Vagina (tissue), 2 donors: ENCODE measurements around the gene SLC35D2. TPM values are rescaled to one million over a fixed set of nuclear protein-coding genes. Genes with fewer than 3 reads are reported as not detected.

Source experiments
- DNase-seq, 2 donors: peaks; one replicate each; pipeline ENCODE4 v3.0.0-alpha.2; 2017; ENCODE audit errors: extremely low spot score in 2 of 2
- H3K27ac ChIP-seq: fragments of 200-600 bp; sonication (generic); one replicate; pipeline ENCODE4 v1.5.1; 2019
- H3K27me3 ChIP-seq: fragments of 200-600 bp; sonication (generic); one replicate; pipeline ENCODE4 v1.5.1; 2019
- H3K36me3 ChIP-seq, 2 donors: fragments of 200-600 bp; sonication (generic); one replicate each; pipeline ENCODE4 v1.5.1; 2017 to 2019
- H3K4me1 ChIP-seq: fragments of 200-600 bp; sonication (generic); one replicate; pipeline ENCODE4 v1.5.1; 2019
- H3K4me3 ChIP-seq, 2 donors: fragments of 200-600 bp; sonication (generic); 1 replicate in 1 of 2; 2 replicates in 1 of 2; pipeline ENCODE4 v1.5.1; 2016 to 2019
- H3K9me3 ChIP-seq: fragments of 200-600 bp; sonication (generic); one replicate; pipeline ENCODE4 v1.5.1; 2019
- CTCF ChIP-seq, 3 experiments: fragments of 450-650 bp in 2 of 3; fragments of 200-600 bp in 1 of 3; sonication (generic) in 1 of 3; IDR thresholded peaks; one replicate each; pipeline ENCODE4 v1.5.1; 2017 to 2019; ENCODE audit warnings: antibody characterized with exemption in 3 of 3, mild to moderate bottlenecking in 2 of 3, moderate library complexity in 2 of 3
- POLR2A ChIP-seq, 2 donors: fragments of 450-650 bp; IDR thresholded peaks; one replicate each; pipeline ENCODE4 v1.6.1; 2017; ENCODE audit warnings: antibody characterized with exemption in 2 of 2, mild to moderate bottlenecking in 2 of 2, moderate library complexity in 2 of 2
- POLR2AphosphoS5 ChIP-seq, 2 donors: sonication (generic); formaldehyde crosslinking; IDR thresholded peaks; one replicate each; pipeline ENCODE4 v1.9.0; 2017; ENCODE audit warnings: antibody characterized with exemption in 2 of 2, mild to moderate bottlenecking in 2 of 2, low read depth in 1 of 2; ENCODE audit not compliant: insufficient read depth in 1 of 2
- intact Hi-C: fragments of 100-400 bp; cut with DNase I; formaldehyde crosslinking; loops from one replicate; pipeline ENCODE4 v1.15.1; 2023
- total RNA-seq: library from RNA; depleted of rRNA; stranded (reverse); fragments of >200 nt; gene quantifications from one replicate; pipeline ENCODE4 v1.2.3, GENCODE V29; 2016

Gene SLC35D2
- total RNA-seq, result 17.9 TPM

- no peaks in the 10 kb centered on the region for H3K36me3 ChIP-seq
- intact Hi-C loops, result no loop called here
- no peaks in the 10 kb centered on the region for H3K9me3 ChIP-seq
- H3K27me3 ChIP-seq, result no peaks in the 10 kb centered on the region
- H3K4me1 ChIP-seq, result peaks cover 25% of the 10 kb centered on the region
- TF ChIP-seq POLR2AphosphoS5 (IDR thresholded peaks at IDR 0.05; ENCODE audit: insufficient read depth in 1 of 2, low read depth in 1 of 2), result peak in 1 of 2 donors; percentile 31
- TF ChIP-seq POLR2A (IDR thresholded peaks at IDR 0.05), result no peak
- peak within 1 kb of the TSS; percentile 82 to 88 for H3K4me3 ChIP-seq
- DNase-seq, result no peak
- H3K27ac ChIP-seq, result peak within 1 kb of the TSS; percentile 88
Observed at GRCh38 chr9:96383165-96383942, at the start of gene SLC35D2. TSS of gene SLC35D2 (minus strand) at chr9:96383711. CDS start at chr9:96383634, 77 bp downstream.

- intact Hi-C loops, result no loop called here
- H3K4me3 ChIP-seq, result no peak overlapping the region
- H3K27me3 ChIP-seq, result no peaks in the 10 kb centered on the region
- H3K27ac ChIP-seq, result no peak overlapping the region
- no peak for DNase-seq
- no peaks in the 10 kb centered on the region for H3K4me1 ChIP-seq
- no peaks in the 10 kb centered on the region for H3K36me3 ChIP-seq
- H3K9me3 ChIP-seq, result no peaks in the 10 kb centered on the region
- TF ChIP-seq CTCF (IDR thresholded peaks at IDR 0.05) (no peak), POLR2AphosphoS5 (IDR thresholded peaks at IDR 0.05; ENCODE audit: insufficient read depth in 1 of 2, low read depth in 1 of 2) (no peak), POLR2A (IDR thresholded peaks at IDR 0.05) (no peak)
Observed at GRCh38 chr9:96430377-96430776, 46.9 kb upstream of the SLC35D2 start.

- Histone ChIP-seq H3K9me3 (no peaks in the 10 kb centered on the region), H3K27ac (no peak overlapping the region), H3K36me3 (no peaks in the 10 kb centered on the region), H3K4me3 (no peak overlapping the region), H3K4me1 (no peaks in the 10 kb centered on the region), H3K27me3 (no peaks in the 10 kb centered on the region)
- DNase-seq, result no peak
- intact Hi-C loops, result no loop called here
- no peak for TF ChIP-seq CTCF (IDR thresholded peaks at IDR 0.05)
- TF ChIP-seq POLR2A (IDR thresholded peaks at IDR 0.05), result no peak
- no peak for TF ChIP-seq POLR2AphosphoS5 (IDR thresholded peaks at IDR 0.05; ENCODE audit: insufficient read depth in 1 of 2, low read depth in 1 of 2)
Observed at GRCh38 chr9:96429732-96430131, 46.2 kb upstream of the SLC35D2 start.

GRCh38 chr9:96425500-96426169 is 42.1 kb upstream of the SLC35D2 start:
- Histone ChIP-seq H3K4me3 (no peak overlapping the region), H3K27ac (no peak overlapping the region), H3K27me3 (no peaks in the 10 kb centered on the region), H3K36me3 (no peaks in the 10 kb centered on the region), H3K4me1 (peaks cover 5% of the 10 kb centered on the region), H3K9me3 (no peaks in the 10 kb centered on the region)
- no peak for DNase-seq
- no peak for TF ChIP-seq POLR2AphosphoS5 (IDR thresholded peaks at IDR 0.05; ENCODE audit: insufficient read depth in 1 of 2, low read depth in 1 of 2)
- no peak for TF ChIP-seq CTCF (IDR thresholded peaks at IDR 0.05)
- no peak for TF ChIP-seq POLR2A (IDR thresholded peaks at IDR 0.05)
- intact Hi-C loops, result no loop called here

- no peak overlapping the region for H3K27ac ChIP-seq
- intact Hi-C loops, result no loop called here
- no peak overlapping the region for H3K4me3 ChIP-seq
- no peaks in the 10 kb centered on the region for H3K36me3 ChIP-seq
- H3K4me1 ChIP-seq, result peaks cover 18% of the 10 kb centered on the region
- no peak for TF ChIP-seq POLR2A (IDR thresholded peaks at IDR 0.05)
- H3K27me3 ChIP-seq, result no peaks in the 10 kb centered on the region
- H3K9me3 ChIP-seq, result no peaks in the 10 kb centered on the region
- no peak for DNase-seq
Observed at GRCh38 chr9:96423985-96424336, 40.5 kb upstream of the SLC35D2 start.
